ENCODE data around the gene CDH4. TPM values are rescaled to one million over a fixed set of nuclear protein-coding genes. Genes with fewer than 3 reads are reported as not detected.

CDH4 gene
- total RNA-seq, 1 donor from 2014 or later: 22.3 TPM

DNA sequence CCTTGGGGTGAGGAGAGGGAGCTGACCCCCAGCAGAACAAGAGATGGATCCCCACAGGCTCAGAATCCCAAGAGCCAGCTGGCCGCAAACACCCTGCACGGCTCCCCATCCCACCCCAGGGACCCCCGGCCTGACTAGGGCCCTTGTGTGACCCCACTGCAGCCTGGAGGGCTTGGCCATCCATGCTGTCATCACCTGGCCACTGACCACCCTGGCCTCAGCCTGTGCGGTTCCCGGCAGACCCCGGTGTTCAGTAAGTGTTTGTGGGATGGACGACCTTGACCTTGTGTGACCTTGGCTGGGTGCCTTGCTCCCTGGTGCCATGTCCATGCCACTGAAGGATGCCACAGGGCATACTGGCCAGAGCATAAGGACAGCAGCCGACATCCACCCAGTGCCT, 485.3 kb downstream of the CDH4 start:
- DNase-seq: no peak

GRCh38 chr20:61737812-61738443, 485.9 kb downstream of the CDH4 start:
- no peak for DNase-seq

DNA sequence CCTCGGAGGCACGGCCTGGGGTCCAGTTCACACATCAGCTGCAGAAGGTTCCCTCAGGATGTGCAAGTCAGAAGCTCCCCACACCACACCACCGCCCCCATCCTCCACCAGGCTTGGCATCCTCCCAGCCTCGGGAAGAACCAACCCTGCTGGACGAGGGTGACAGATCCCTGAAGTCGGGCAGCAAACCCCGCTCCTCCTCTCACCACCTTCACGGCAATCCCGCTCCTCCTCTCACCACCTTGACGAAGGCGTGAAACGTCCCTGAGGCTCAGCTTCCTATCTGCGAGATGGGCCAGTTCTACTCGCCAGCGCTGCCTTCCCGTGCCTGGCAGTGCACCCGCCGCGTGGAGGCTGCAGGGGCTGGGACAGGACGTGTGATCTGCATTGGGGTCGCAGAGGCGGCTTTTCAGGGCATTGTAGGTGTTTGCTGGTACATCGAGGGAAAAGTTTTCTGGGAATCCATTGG, 486.6 kb downstream of the CDH4 start:
- DNase-seq: no peak

DNA sequence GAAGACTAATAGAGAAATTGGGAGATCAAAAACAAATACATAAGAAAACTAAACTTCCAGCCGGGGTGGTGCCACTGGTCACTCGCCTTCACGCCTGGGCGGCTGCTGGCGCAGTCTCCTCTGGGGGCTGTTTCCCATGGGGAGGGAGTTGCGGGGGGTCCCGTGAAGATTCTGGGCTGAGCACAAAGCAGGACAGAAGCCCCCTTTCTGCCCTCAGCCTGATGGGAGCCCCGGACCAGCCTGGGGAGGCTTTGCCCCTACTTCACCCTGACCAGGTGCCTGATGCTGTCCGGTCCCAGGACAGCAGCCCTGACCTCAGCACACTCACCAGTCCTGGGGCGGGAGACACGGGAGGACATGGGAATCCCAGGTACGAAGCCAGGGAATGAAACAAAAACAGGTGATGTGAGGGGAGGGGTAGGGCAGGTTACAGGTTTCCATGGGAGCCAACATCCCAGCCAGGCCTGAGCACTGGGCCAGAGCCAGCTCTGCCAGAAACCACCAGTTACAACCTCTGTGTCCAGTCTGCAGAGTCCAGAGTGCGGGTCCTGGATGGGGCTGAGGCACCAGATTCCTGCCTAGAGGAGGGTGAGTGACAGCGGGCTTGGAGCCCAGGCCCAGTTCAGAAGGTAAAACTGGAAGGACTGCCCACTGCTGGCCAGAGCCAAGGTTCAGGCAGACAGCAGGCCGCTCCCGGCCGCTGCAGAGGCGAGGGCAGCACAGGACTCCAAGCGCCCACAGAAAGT, 487.2 kb downstream of the CDH4 start:
- DNase-seq: no peak

GRCh38 chr20:61739832-61740118, 487.7 kb downstream of the CDH4 start:
- DNase-seq: no peak

DNA sequence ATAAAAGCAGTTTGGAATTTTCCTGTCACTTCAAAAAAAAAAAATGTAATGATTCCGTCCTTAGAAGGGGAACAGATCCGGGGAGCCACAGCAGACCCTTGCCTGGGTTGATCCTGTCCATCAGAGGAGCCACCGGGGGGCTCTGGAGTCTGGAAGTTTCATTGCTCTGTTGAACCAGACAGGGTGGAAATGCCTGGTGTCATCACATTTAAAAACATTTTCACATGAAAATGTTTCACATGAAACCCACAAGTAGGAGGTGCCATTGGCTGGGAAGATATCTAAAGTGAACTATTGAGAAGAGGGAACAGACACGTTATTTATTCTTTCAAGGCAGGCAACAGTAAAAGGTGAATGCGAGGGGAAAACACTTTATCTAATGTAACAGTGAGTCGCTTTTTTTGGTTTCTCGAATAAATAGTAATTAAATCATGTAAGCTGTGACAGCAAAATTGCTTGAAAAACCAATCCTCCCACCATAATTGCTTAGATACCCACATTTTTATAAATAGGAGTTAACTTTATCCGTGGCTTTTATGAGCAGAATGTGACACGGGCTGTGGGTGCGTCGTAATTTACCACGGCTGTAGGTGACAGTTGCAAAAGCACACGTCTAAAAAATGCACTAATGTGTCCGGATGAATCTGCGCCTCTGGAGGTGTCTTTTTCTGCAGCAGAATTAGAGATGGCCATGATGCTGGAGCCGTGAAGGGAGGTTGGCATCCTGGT, 490.2 kb downstream of the CDH4 start:
- DNase-seq: no peak

- DNase-seq: no peak
Measured at GRCh38 chr20:61743606-61744005, 491.5 kb downstream of the CDH4 start.

- no peak for DNase-seq
Measured at GRCh38 chr20:61744691-61745396, 492.8 kb downstream of the CDH4 start.

DNA sequence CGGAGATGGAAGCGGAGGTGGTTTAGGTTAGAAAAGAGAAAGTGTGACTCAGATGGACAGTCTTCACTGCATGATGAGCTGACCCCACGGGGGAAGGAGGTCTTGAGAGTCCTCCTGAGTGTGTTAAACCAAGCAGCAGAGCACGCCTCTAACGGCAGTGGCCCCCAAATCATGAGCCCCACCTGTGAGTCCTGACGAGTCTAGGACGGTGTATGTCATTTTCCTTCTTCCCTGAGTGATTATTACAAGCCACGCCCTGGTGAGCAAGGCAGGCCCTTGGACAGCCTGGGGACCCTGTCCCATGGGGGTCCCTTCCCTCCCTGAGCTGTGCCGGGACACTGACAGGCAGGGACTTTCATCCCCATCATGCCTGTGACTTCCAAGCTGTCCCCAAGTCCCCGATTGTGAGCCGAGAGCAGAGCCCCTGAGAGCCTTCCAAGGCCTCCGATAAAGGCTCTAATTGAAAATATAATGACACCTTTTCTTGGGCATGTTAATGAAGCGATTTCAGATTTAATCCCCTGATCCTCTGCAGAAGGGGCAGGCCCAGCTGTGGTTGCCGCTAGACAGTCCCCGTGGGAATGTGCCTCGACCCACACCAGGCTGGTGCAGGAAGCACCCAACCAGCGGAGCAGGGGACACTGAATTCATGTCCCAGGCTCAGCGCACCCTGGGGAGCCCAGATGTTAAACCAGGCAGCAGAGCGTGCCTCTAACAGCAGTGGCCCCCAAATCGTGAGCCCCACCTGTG, 493.5 kb downstream of the CDH4 start:
- no peak for DNase-seq

GRCh38 chr20:61746147-61746646, 494.1 kb downstream of the CDH4 start:
- no peak for DNase-seq

DNA sequence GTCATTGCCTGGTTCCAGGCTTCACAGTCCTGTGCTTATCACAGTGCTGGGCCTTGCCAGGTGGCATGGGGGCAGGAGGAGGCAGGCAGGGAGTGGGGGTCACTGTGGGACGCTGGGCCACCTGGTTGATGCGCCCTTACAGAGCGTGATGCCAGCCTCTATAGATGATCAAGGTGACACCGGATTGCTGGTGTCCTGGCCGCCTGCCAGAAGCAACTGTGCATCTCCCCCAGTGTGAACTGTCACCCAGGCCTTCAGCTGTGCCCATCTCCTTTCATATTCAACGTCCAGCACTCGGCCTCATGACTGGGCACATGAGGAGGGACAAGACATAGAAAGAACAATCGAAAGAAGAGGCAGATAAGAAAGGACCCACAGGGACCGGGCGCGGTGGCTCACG, 494.7 kb downstream of the CDH4 start:
- DNase-seq: no peak

DNA sequence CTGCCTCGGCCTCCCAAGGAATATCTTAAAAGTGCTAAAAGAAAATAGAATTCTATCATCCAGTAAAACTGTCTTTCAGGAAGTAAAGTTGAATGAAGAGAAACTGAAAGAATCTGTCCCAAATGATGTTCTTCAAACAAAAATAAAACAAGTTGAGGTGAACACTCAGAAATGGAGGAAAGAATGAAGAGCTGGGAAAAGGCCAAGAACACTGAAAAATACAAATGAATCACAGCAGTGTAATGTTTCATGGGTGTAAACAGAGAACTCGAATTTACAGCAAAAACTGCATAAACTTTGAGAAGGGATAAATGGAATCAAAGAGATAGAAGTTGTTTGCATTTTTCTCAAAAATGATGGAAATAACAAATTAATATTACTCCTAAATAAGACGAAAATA, 496.3 kb downstream of the CDH4 start:
- DNase-seq: no peak

- DNase-seq: no peak
Measured at GRCh38 chr20:61749406-61750075, 497.5 kb downstream of the CDH4 start.

GRCh38 chr20:61750093-61750492, 498.0 kb downstream of the CDH4 start:
- DNase-seq: no peak

- DNase-seq: no peak
Measured at GRCh38 chr20:61752576-61752975, 500.5 kb downstream of the CDH4 start.

GRCh38 chr20:61753316-61753942, 501.4 kb downstream of the CDH4 start:
- no peak for DNase-seq

DNA sequence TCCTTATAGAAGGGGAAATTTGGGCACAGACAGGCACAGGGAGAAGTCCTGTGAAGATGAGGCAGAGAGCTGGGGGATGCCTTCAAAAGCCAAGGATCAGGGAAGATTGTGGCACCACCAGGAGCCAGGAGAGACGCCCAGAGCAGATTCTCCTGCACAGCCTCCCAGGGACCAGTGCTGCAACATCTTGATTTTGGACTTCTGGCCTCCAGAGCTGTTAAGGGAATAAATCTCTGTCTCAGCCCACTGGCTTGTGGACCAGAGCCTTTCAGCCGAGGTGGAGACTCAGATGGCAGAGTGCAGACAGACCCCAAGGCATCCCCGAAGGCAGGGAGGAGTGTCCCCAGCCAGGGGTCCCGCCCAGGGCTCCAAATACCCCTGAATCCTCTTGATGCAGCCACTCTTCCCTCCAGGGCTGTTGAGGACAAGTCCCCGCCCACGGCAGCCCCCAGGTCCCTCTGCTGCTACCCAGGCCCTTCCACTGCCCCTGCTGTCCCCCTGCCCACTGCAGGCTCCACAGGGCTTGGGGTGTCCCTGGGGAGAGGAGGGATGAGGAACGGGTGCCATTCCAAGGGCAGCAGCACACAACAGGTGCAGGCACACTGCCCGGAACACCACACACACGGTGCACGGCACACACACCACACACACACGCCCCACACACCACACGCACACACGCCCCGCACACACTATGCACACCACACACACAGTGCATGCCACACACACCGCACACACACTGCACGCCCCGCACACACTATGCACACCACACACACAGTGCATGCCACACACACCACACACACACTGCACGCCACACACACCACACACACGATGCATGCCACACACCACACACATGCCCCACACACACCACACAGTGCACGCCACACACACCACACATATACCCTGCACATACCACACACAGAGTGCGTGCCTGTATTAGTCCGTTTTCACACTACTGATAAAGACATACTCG, 502.2 kb downstream of the CDH4 start:
- no peak for DNase-seq

DNA sequence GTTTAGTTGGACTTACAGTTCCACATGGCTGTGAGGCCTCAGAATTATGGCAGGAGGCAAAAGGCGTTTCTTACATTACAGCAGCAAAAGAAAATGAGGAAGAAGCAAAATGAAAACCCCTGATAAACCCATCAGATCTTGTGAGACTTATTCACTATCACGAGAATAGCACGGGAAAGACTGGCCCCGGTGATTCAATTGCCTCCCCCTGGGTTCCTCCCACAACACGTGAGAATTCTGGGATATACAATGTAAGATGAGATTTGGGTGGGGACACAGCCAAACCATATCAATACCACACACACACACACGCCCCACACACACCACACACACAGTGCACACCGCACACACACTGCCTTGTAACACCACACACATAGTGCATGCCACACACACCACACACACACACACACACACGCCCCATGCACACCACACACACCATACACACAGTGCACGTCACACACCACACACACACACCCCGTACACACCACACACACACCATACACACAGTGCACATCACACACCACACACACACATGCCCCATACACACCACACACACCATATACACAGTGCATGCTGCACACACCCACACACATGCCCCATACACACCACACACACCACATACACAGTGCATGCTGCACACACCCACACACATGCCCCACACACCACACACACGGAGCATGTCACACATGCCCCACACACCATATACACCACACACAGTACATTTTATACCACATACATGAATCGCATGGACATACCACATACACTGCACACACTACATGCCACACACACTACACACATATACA, 503.1 kb downstream of the CDH4 start:
- DNase-seq: no peak
